Smooth muscle cell (in vitro differentiated cells): Measurements from ENCODE around the gene MEF2D. TPM values are rescaled to one million over a fixed set of nuclear protein-coding genes. Genes with fewer than 3 reads are reported as not detected.

Experiments used
- DNase-seq: peaks from one replicate; lab custom pipeline; 2025; ENCODE audit not compliant: unreplicated experiment; lab: John Stamatoyannopoulos, UW
- H2AFZ ChIP-seq: fragments of 200-600 bp; sonication (generic); 2 replicates; pipeline ENCODE4 v1.6.0; 2016; ENCODE audit warnings: antibody characterized with exemption, low read depth, mild to moderate bottlenecking
- H3F3A ChIP-seq: fragments of 200-600 bp; sonication (generic); 2 replicates; pipeline ENCODE4 v1.6.0; 2017; ENCODE audit warnings: antibody characterized with exemption, low read depth
- H3K27ac ChIP-seq: fragments of 200-600 bp; sonication (generic); 2 replicates; pipeline ENCODE4 v1.5.1; 2016; ENCODE audit warnings: low read depth, mild to moderate bottlenecking
- H3K27me3 ChIP-seq: fragments of 200-600 bp; sonication (generic); 2 replicates; pipeline ENCODE4 v1.6.1; 2016; ENCODE audit warnings: low read depth, mild to moderate bottlenecking
- H3K36me3 ChIP-seq: fragments of 200-600 bp; sonication (generic); 2 replicates; pipeline ENCODE4 v1.5.1; 2016; ENCODE audit warnings: low read depth
- H3K4me1 ChIP-seq: fragments of 200-600 bp; sonication (generic); 2 replicates; pipeline ENCODE4 v1.5.1; 2016; ENCODE audit warnings: low read depth
- H3K4me2 ChIP-seq: fragments of 200-600 bp; sonication (generic); 2 replicates; pipeline ENCODE4 v1.6.0; 2016; ENCODE audit warnings: mild to moderate bottlenecking
- H3K4me3 ChIP-seq: fragments of 200-600 bp; sonication (generic); 2 replicates; pipeline ENCODE4 v1.5.1; 2016; ENCODE audit warnings: mild to moderate bottlenecking
- H3K79me2 ChIP-seq: fragments of 200-600 bp; sonication (generic); 2 replicates; pipeline ENCODE4 v1.6.0; 2016; ENCODE audit warnings: low read depth, mild to moderate bottlenecking
- H3K9ac ChIP-seq: fragments of 200-600 bp; sonication (generic); 2 replicates; pipeline ENCODE4 v1.6.0; 2016; ENCODE audit warnings: low read depth
- H3K9me3 ChIP-seq: fragments of 200-600 bp; sonication (generic); replicated peaks from 2 replicates; pipeline ENCODE4 v1.5.1; 2016; ENCODE audit warnings: low read depth
- H4K20me1 ChIP-seq: fragments of 200-600 bp; sonication (generic); 2 replicates; pipeline ENCODE4 v1.6.0; 2016; ENCODE audit warnings: low read depth
- CTCF ChIP-seq: fragments of 200-600 bp; sonication (generic); IDR thresholded peaks from 2 replicates; pipeline ENCODE4 v1.5.1; 2017; ENCODE audit warnings: borderline replicate concordance, mild to moderate bottlenecking, antibody characterized with exemption; ENCODE audit not compliant: insufficient read depth, poor library complexity, severe bottlenecking
- WGBS: methylation state at CpG from one replicate; pipeline ENCODE4 v1.1.7; 2016; ENCODE audit warnings: low lambda C conversion rate; 5-methylcytosine and 5-hydroxymethylcytosine counted together
- polyA plus RNA-seq: library from polyadenylated mRNA; unstranded; fragments of >200 nt; fragmentation: Nextera tagmentation; extraction: Ambion mirVana; gene quantifications from 2 replicates; pipeline ENCODE4 v1.2.1, GENCODE V29; 2016
- total RNA-seq: library from RNA; depleted of rRNA; stranded (reverse); fragments of >200 nt; gene quantifications from 2 replicates; pipeline ENCODE4 v1.2.3, GENCODE V29; 2014

The MEF2D gene
- total and polyA plus RNA-seq, 2 experiments from 2014 or later, result 23.2 to 45.6 TPM

- Histone ChIP-seq H2AFZ (no peak overlapping the region), H3K9me3 (no peaks in the 10 kb centered on the region), H3F3A (no peaks in the 10 kb centered on the region), H3K36me3 (no peaks in the 10 kb centered on the region), H3K27me3 (no peaks in the 10 kb centered on the region), H3K9ac (no peak overlapping the region), H3K79me2 (peaks cover 100% of the 10 kb centered on the region), H3K27ac (no peak overlapping the region), H4K20me1 (peaks cover 100% of the 10 kb centered on the region), H3K4me1 (peaks cover 65% of the 10 kb centered on the region), H3K4me2 (peak overlapping the region; percentile 31), H3K4me3 (no peak overlapping the region)
- DNase-seq, result no peak
- 61% methylated on average over 7 of the region's 7 CpGs for WGBS
- no peak for TF ChIP-seq CTCF
Observed at GRCh38 chr1:156494309-156494895, 6.2 kb downstream of the MEF2D start.

- Histone ChIP-seq H3K36me3 (no peaks in the 10 kb centered on the region), H3K27ac (no peak overlapping the region), H3K4me1 (peaks cover 69% of the 10 kb centered on the region), H2AFZ (no peak overlapping the region), H3K9ac (no peak overlapping the region), H3K4me3 (no peak overlapping the region), H3K79me2 (peaks cover 100% of the 10 kb centered on the region), H3F3A (no peaks in the 10 kb centered on the region), H4K20me1 (peaks cover 100% of the 10 kb centered on the region), H3K4me2 (no peak overlapping the region), H3K27me3 (no peaks in the 10 kb centered on the region), H3K9me3 (no peaks in the 10 kb centered on the region)
- no peak for TF ChIP-seq CTCF
- DNase-seq, result no peak
Observed at GRCh38 chr1:156493742-156494141, 6.8 kb downstream of the MEF2D start.

- 79% methylated on average over 11 of the region's 11 CpGs for WGBS
- H3K4me3 ChIP-seq, result no peak overlapping the region
- no peaks in the 10 kb centered on the region for H3K9me3 ChIP-seq
- H3K4me1 ChIP-seq, result peaks cover 63% of the 10 kb centered on the region
- no peak overlapping the region for H3K9ac ChIP-seq
- H3F3A ChIP-seq, result no peaks in the 10 kb centered on the region
- peaks cover 100% of the 10 kb centered on the region for H3K79me2 ChIP-seq
- H2AFZ ChIP-seq, result no peak overlapping the region
- no peaks in the 10 kb centered on the region for H3K36me3 ChIP-seq
- H3K27ac ChIP-seq, result no peak overlapping the region
- DNase-seq, result no peak
- H3K4me2 ChIP-seq, result no peak overlapping the region
- no peaks in the 10 kb centered on the region for H3K27me3 ChIP-seq
- peaks cover 100% of the 10 kb centered on the region for H4K20me1 ChIP-seq
- no peak for TF ChIP-seq CTCF
Observed at GRCh38 chr1:156493154-156493631, 7.4 kb downstream of the MEF2D start.

- H3F3A ChIP-seq, result no peaks in the 10 kb centered on the region
- no peak overlapping the region for H3K9ac ChIP-seq
- no peak for DNase-seq
- peaks cover 100% of the 10 kb centered on the region for H4K20me1 ChIP-seq
- H3K4me3 ChIP-seq, result no peak overlapping the region
- peaks cover 100% of the 10 kb centered on the region for H3K79me2 ChIP-seq
- H3K27ac ChIP-seq, result no peak overlapping the region
- H2AFZ ChIP-seq, result no peak overlapping the region
- no peaks in the 10 kb centered on the region for H3K36me3 ChIP-seq
- TF ChIP-seq CTCF, result no peak
- H3K4me2 ChIP-seq, result no peak overlapping the region
- H3K4me1 ChIP-seq, result peaks cover 58% of the 10 kb centered on the region
- WGBS, result 79% methylated on average over 7 of the region's 7 CpGs
- H3K9me3 ChIP-seq, result no peaks in the 10 kb centered on the region
- no peaks in the 10 kb centered on the region for H3K27me3 ChIP-seq
Observed at GRCh38 chr1:156492591-156493080, 7.9 kb downstream of the MEF2D start.
